Measurements from ENCODE around the gene CMPK1.

CMPK1 gene

GRCh38 chr1:47347735-47348134, 14.1 kb downstream of the CMPK1 start:
- H3K4me1 ChIP-seq (ENCODE audit: insufficient read depth, low read length, poor library complexity, severe bottlenecking), result no peaks in the 10 kb centered on the region
- H3K27me3 ChIP-seq (ENCODE audit: insufficient read depth, low read length, poor library complexity, severe bottlenecking), result no peaks in the 10 kb centered on the region
- H2AFZ ChIP-seq (ENCODE audit: low read length), result no peak overlapping the region
- no peaks in the 10 kb centered on the region for H3K9me3 ChIP-seq (ENCODE audit: insufficient read depth, low read depth, low read length)
- TF ChIP-seq EZH2phosphoT487 (IDR thresholded peaks at IDR 0.05; ENCODE audit: borderline replicate concordance), result no peak
- no peak for TF ChIP-seq CTCF (conservative IDR thresholded peaks at IDR 0.05; ENCODE audit: low read length)
- H3K9ac ChIP-seq (ENCODE audit: low read depth, low read length, poor library complexity, severe bottlenecking), result no peak overlapping the region
- no peaks in the 10 kb centered on the region for H3F3A ChIP-seq (ENCODE audit: low read depth)
- no peak overlapping the region for H3K4me3 ChIP-seq (ENCODE audit: low read length, poor library complexity, severe bottlenecking)
- peaks cover 3% of the 10 kb centered on the region for H4K20me1 ChIP-seq (ENCODE audit: insufficient read depth, low read length, poor library complexity, severe bottlenecking)
- no peaks in the 10 kb centered on the region for H3K36me3 ChIP-seq (ENCODE audit: insufficient read depth, low read length)
- no peaks in the 10 kb centered on the region for H3K9me2 ChIP-seq (replicated peaks; ENCODE audit: low read depth, low read length)
- H3K79me2 ChIP-seq (ENCODE audit: insufficient read depth, low read length), result peaks cover 74% of the 10 kb centered on the region
- H3K4me2 ChIP-seq (ENCODE audit: low read depth, low read length, poor library complexity, severe bottlenecking), result no peak overlapping the region

GRCh38 chr1:47348246-47348645, 14.7 kb downstream of the CMPK1 start:
- TF ChIP-seq EZH2phosphoT487 (IDR thresholded peaks at IDR 0.05; ENCODE audit: borderline replicate concordance) (no peak), CTCF (conservative IDR thresholded peaks at IDR 0.05; ENCODE audit: low read length) (no peak)
- no peak overlapping the region for H2AFZ ChIP-seq (ENCODE audit: low read length)
- H3K79me2 ChIP-seq (ENCODE audit: insufficient read depth, low read length), result peaks cover 79% of the 10 kb centered on the region
- peaks cover 7% of the 10 kb centered on the region for H4K20me1 ChIP-seq (ENCODE audit: insufficient read depth, low read length, poor library complexity, severe bottlenecking)
- H3F3A ChIP-seq (ENCODE audit: low read depth), result no peaks in the 10 kb centered on the region
- H3K4me3 ChIP-seq (ENCODE audit: low read length, poor library complexity, severe bottlenecking), result no peak overlapping the region
- H3K9ac ChIP-seq (ENCODE audit: low read depth, low read length, poor library complexity, severe bottlenecking), result no peak overlapping the region
- no peaks in the 10 kb centered on the region for H3K27me3 ChIP-seq (ENCODE audit: insufficient read depth, low read length, poor library complexity, severe bottlenecking)
- H3K36me3 ChIP-seq (ENCODE audit: insufficient read depth, low read length), result no peaks in the 10 kb centered on the region
- no peaks in the 10 kb centered on the region for H3K9me2 ChIP-seq (replicated peaks; ENCODE audit: low read depth, low read length)
- no peaks in the 10 kb centered on the region for H3K4me1 ChIP-seq (ENCODE audit: insufficient read depth, low read length, poor library complexity, severe bottlenecking)
- no peaks in the 10 kb centered on the region for H3K9me3 ChIP-seq (ENCODE audit: insufficient read depth, low read depth, low read length)
- no peak overlapping the region for H3K4me2 ChIP-seq (ENCODE audit: low read depth, low read length, poor library complexity, severe bottlenecking)

GRCh38 chr1:47351305-47351704, 17.7 kb downstream of the CMPK1 start:
- Histone ChIP-seq H3K4me3 (ENCODE audit: low read length, poor library complexity, severe bottlenecking) (no peak overlapping the region), H3K9ac (ENCODE audit: low read depth, low read length, poor library complexity, severe bottlenecking) (no peak overlapping the region), H4K20me1 (ENCODE audit: insufficient read depth, low read length, poor library complexity, severe bottlenecking) (peaks cover 11% of the 10 kb centered on the region), H3K4me2 (ENCODE audit: low read depth, low read length, poor library complexity, severe bottlenecking) (no peak overlapping the region), H3K27me3 (ENCODE audit: insufficient read depth, low read length, poor library complexity, severe bottlenecking) (no peaks in the 10 kb centered on the region), H3F3A (ENCODE audit: low read depth) (no peaks in the 10 kb centered on the region), H3K9me3 (ENCODE audit: insufficient read depth, low read depth, low read length) (no peaks in the 10 kb centered on the region), H2AFZ (ENCODE audit: low read length) (no peak overlapping the region), H3K9me2 (replicated peaks; ENCODE audit: low read depth, low read length) (no peaks in the 10 kb centered on the region), H3K36me3 (ENCODE audit: insufficient read depth, low read length) (no peaks in the 10 kb centered on the region), H3K4me1 (ENCODE audit: insufficient read depth, low read length, poor library complexity, severe bottlenecking) (no peaks in the 10 kb centered on the region), H3K79me2 (ENCODE audit: insufficient read depth, low read length) (peaks cover 74% of the 10 kb centered on the region)
- no peak for TF ChIP-seq EZH2phosphoT487 (IDR thresholded peaks at IDR 0.05; ENCODE audit: borderline replicate concordance)
- TF ChIP-seq CTCF (conservative IDR thresholded peaks at IDR 0.05; ENCODE audit: low read length), result no peak

All from Loucy (cell line).